SK-N-SH (cell line): ENCODE data around the gene PLD6. TPM values are rescaled to one million over a fixed set of nuclear protein-coding genes. Genes with fewer than 3 reads are reported as not detected.

Experiments
- CTCF ChIA-PET: fragments of 300-600, 350-600 bp; formaldehyde crosslinking; extraction: SDS; loops from one replicate; lab custom pipeline; 2021; lab: Yijun Ruan, JAX
- POLR2A ChIA-PET: fragments of 350-600 bp; sonication (Branson Sonifier 250); formaldehyde crosslinking; extraction: SDS; loops from one replicate; lab custom pipeline; 2020; ENCODE audit warnings: antibody characterized with exemption, inconsistent platforms; lab: Yijun Ruan, JAX
- DNase-seq: peaks from one replicate; pipeline ENCODE4 v3.0.0; 2012
- H2AFZ ChIP-seq: fragments of 200-600 bp; sonication (generic); 2 replicates; pipeline ENCODE4 v1.8.1; 2016; ENCODE audit warnings: antibody characterized with exemption, mild to moderate bottlenecking, low read depth
- H3F3A ChIP-seq: fragments of 200-600 bp; sonication (generic); replicated peaks from 2 replicates; pipeline ENCODE3; 2016; ENCODE audit warnings: antibody characterized with exemption, mild to moderate bottlenecking; ENCODE audit not compliant: insufficient read depth
- H3K27ac ChIP-seq, 2 experiments: fragments of 200-500 bp in 1 of 2; fragments of 200-600 bp in 1 of 2; sonication (Bioruptor generic) in 1 of 2; sonication (generic), shearing (Covaris generic) in 1 of 2; 2 replicates each; pipeline versions ENCODE4 v1.5.1 to v1.6.1; 2014 to 2016; ENCODE audit warnings: low read depth in 2 of 2, inconsistent platforms in 1 of 2, low read length in 1 of 2, mild to moderate bottlenecking in 1 of 2, mixed read lengths in 1 of 2
- H3K27me3 ChIP-seq: fragments of 200-600 bp; sonication (generic), shearing (Covaris generic); 2 replicates; pipeline ENCODE4 v1.6.1; 2016; ENCODE audit warnings: mixed run types; ENCODE audit not compliant: insufficient read depth
- H3K36me3 ChIP-seq, 2 experiments: fragments of 200-500 bp in 1 of 2; fragments of 200-600 bp in 1 of 2; sonication (Bioruptor generic) in 1 of 2; sonication (generic) in 1 of 2; replicated peaks in 1 of 2; 2 replicates each; pipeline versions ENCODE3 to v1.5.1; 2014 to 2016; ENCODE audit warnings: low read length in 1 of 2, mild to moderate bottlenecking in 1 of 2; ENCODE audit not compliant: insufficient read depth in 2 of 2, control insufficient read depth in 1 of 2
- H3K4me1 ChIP-seq, 2 experiments: fragments of 200-500 bp in 1 of 2; fragments of 200-600 bp in 1 of 2; sonication (Bioruptor generic) in 1 of 2; sonication (generic), shearing (Covaris generic) in 1 of 2; 2 replicates each; pipeline versions ENCODE4 v1.5.1 to v1.6.1; 2014 to 2016; ENCODE audit warnings: low read depth in 1 of 2, low read length in 1 of 2, mixed run types in 1 of 2; ENCODE audit not compliant: insufficient read depth in 2 of 2, control insufficient read depth in 1 of 2
- H3K4me2 ChIP-seq: fragments of 200-600 bp; sonication (generic), shearing (Covaris generic); 2 replicates; pipeline ENCODE4 v1.6.1; 2017; ENCODE audit warnings: mixed run types
- H3K4me3 ChIP-seq, 2 experiments: fragments of 200-500 bp in 1 of 2; fragments of 200-600 bp in 1 of 2; sonication (Bioruptor generic) in 1 of 2; sonication (generic), shearing (Covaris generic) in 1 of 2; 2 replicates each; pipeline versions ENCODE4 v1.5.1 to v1.8.1; 2014 to 2016; ENCODE audit warnings: low read depth in 2 of 2, inconsistent platforms in 1 of 2, low read length in 1 of 2, mild to moderate bottlenecking in 1 of 2, mixed read lengths in 1 of 2, moderate library complexity in 1 of 2
- H3K79me2 ChIP-seq: fragments of 200-600 bp; sonication (generic); 2 replicates; pipeline ENCODE4 v1.8.1; 2017; ENCODE audit warnings: mild to moderate bottlenecking; ENCODE audit not compliant: insufficient read depth
- H3K9ac ChIP-seq: fragments of 200-600 bp; sonication (generic); 2 replicates; pipeline ENCODE4 v1.6.1; 2017; ENCODE audit warnings: mixed run types
- H3K9me2 ChIP-seq: fragments of 200-600 bp; sonication (generic); 2 replicates; pipeline ENCODE4 v1.6.1; 2017; ENCODE audit warnings: mixed run types
- H3K9me3 ChIP-seq: fragments of 200-600 bp; sonication (generic); 2 replicates; pipeline ENCODE4 v1.6.1; 2017; ENCODE audit warnings: mixed run types, mild to moderate bottlenecking, moderate library complexity
- H4K20me1 ChIP-seq: fragments of 200-600 bp; sonication (generic); 2 replicates; pipeline ENCODE4 v1.6.1; 2017; ENCODE audit warnings: mild to moderate bottlenecking, mixed run types; ENCODE audit not compliant: insufficient read depth
- CHD2 ChIP-seq: fragments of 150-350 bp; IDR thresholded peaks from 2 replicates; pipeline ENCODE4 v1.6.1; 2018; ENCODE audit warnings: low read length; ENCODE audit not compliant: partially characterized antibody
- EP300 ChIP-seq, 2 experiments: IDR thresholded peaks; 2 replicates each; pipeline versions ENCODE4 v1.4.0 to v1.6.1; 2012; ENCODE audit warnings: borderline replicate concordance in 1 of 2, low read depth in 1 of 2, low read length in 1 of 2
- FOSL2 ChIP-seq: IDR thresholded peaks from 2 replicates; pipeline ENCODE4 v1.4.0; 2012; ENCODE audit warnings: low read depth, mild to moderate bottlenecking, moderate library complexity, borderline replicate concordance
- GATA2 ChIP-seq: sonication (generic); formaldehyde crosslinking; IDR thresholded peaks from 2 replicates; pipeline ENCODE4 v1.5.0; 2020; ENCODE audit warnings: mild to moderate bottlenecking, missing genetic modification reagents
- JUND ChIP-seq: IDR thresholded peaks from 2 replicates; pipeline ENCODE4 v1.4.0; 2012
- MXI1 ChIP-seq: IDR thresholded peaks from 2 replicates; pipeline ENCODE4 v1.6.1; 2012; ENCODE audit warnings: mild to moderate bottlenecking, low read depth, low read length, improper control_type of control experiment
- NFIC ChIP-seq: IDR thresholded peaks from 2 replicates; pipeline ENCODE4 v1.4.0; 2012; ENCODE audit warnings: borderline replicate concordance
- RAD21 ChIP-seq: IDR thresholded peaks from 2 replicates; pipeline ENCODE4 v1.6.1; 2012; ENCODE audit warnings: mild to moderate bottlenecking, low read length
- SIN3A ChIP-seq: IDR thresholded peaks from 2 replicates; pipeline ENCODE4 v1.6.1; 2012; ENCODE audit warnings: low read depth, mild to moderate bottlenecking, low read length, moderate library complexity, borderline replicate concordance
- TAF1 ChIP-seq: IDR thresholded peaks from 2 replicates; pipeline ENCODE4 v1.6.1; 2012; ENCODE audit warnings: low read depth, mild to moderate bottlenecking, low read length, moderate library complexity, borderline replicate concordance
- TCF12 ChIP-seq: IDR thresholded peaks from 2 replicates; pipeline ENCODE4 v1.4.0; 2012
- YY1 ChIP-seq: IDR thresholded peaks from 2 replicates; pipeline ENCODE4 v1.4.0; 2012; ENCODE audit warnings: low read depth, mild to moderate bottlenecking
- WGBS: methylation state at CpG from one replicate; pipeline ENCODE4 v1.1.6; 2017; ENCODE audit warnings: low lambda C conversion rate; 5-methylcytosine and 5-hydroxymethylcytosine counted together
- polyA plus RNA-seq, 3 experiments: library from polyadenylated mRNA; depleted of rRNA; stranded (reverse); fragments of >200 nt; gene quantifications; 2 replicates each; pipeline ENCODE4 v1.2.3, GENCODE V29; 2012
- small RNA-seq, 7 experiments: library from RNA; depleted of rRNA; stranded (forward); fragments of <200 nt; gene quantifications; one replicate each; pipeline ENCODE3, GENCODE V24; 2012
- TF ChIP-seq, protein P1 (sequence below): IDR thresholded peaks from 2 replicates; pipeline ENCODE4 v1.4.0; 2012; ENCODE audit warnings: low read depth
- TF ChIP-seq, protein P2 (sequence below): IDR thresholded peaks from 2 replicates; pipeline ENCODE4; 2012
- TF ChIP-seq, protein P3 (sequence below): IDR thresholded peaks from 2 replicates; pipeline ENCODE4 v1.6.1; 2012; ENCODE audit warnings: mild to moderate bottlenecking, low read depth, low read length, moderate library complexity

The PLD6 gene
- polyA plus RNA-seq, 1 of the 3 experiments (the other 2 are of a cell fraction) = 3.7 TPM

DNA sequence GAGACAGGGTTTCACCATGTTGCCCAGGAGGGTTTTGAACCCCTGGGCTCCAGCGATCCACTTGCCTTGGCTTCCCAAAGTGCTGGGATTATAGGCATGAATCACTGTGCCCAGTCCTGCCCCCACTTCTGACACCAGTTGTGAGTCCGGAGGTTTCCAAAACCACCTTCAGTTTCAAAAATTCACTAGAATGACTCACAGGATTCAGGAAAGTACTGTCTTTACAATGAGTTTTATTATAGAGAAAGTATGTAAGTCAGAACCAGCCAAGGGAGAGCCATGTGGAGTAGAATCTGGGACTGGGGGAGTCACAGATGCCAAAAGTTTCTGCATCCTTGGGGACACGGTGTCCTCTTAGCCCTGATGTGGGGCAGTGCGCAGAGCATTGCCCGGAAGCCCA is 55.1 kb downstream of the PLD6 start:
- H3K36me3 ChIP-seq = peaks cover 31 to 56% of the 10 kb centered on the region in 2 experiments
- H3K9me2 ChIP-seq = no peaks in the 10 kb centered on the region
- WGBS = 56% methylated on average over 4 of the region's 5 CpGs
- peak overlapping the region; percentile 49 for H3K9ac ChIP-seq
- ChIA-PET POLR2A (no interaction called here), CTCF (interaction anchor here (1.9 kb wide), 1 partner anchor 9 kb away, joined by 10 read pairs; no protein-coding TSS in a partner anchor)
- peak overlapping the region; percentile 66 to 93; a peak in 3 of 4 replicates for H3K27ac ChIP-seq
- H3K4me2 ChIP-seq = peak overlapping the region; percentile 36
- H4K20me1 ChIP-seq = no peaks in the 10 kb centered on the region; the same call in 1 of the 2 replicates
- peaks cover 5 to 32% of the 10 kb centered on the region in 2 experiments; a peak in 3 of 4 replicates for H3K4me1 ChIP-seq
- TF ChIP-seq SIN3A (no peak), YY1 (no peak), JUND (peak; percentile 68), CHD2 (no peak), TCF12 (peak; percentile 56; the same call in 1 of the 2 replicates), TAF1 (no peak), RAD21 (no peak), EP300 (IDR thresholded peaks at IDR 0.05; ENCODE audit: borderline replicate concordance in 1 of 2, low read depth in 1 of 2, low read length in 1 of 2) (peak in 1 of 2 experiments; percentile 47; a peak in 1 of 4 replicates), FOSL2 (peak; percentile 93), NFIC (peak; percentile 66), GATA2 (CRISPR knock-in tag) (no peak), MXI1 (no peak)
- TF ChIP-seq, protein P1, sequence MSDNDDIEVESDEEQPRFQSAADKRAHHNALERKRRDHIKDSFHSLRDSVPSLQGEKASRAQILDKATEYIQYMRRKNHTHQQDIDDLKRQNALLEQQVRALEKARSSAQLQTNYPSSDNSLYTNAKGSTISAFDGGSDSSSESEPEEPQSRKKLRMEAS = peak; percentile 63
- TF ChIP-seq, protein P2, sequence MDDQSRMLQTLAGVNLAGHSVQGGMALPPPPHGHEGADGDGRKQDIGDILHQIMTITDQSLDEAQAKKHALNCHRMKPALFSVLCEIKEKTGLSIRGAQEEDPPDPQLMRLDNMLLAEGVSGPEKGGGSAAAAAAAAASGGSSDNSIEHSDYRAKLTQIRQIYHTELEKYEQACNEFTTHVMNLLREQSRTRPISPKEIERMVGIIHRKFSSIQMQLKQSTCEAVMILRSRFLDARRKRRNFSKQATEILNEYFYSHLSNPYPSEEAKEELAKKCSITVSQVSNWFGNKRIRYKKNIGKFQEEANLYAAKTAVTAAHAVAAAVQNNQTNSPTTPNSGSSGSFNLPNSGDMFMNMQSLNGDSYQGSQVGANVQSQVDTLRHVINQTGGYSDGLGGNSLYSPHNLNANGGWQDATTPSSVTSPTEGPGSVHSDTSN = peak; percentile 37
- TF ChIP-seq, protein P3, sequence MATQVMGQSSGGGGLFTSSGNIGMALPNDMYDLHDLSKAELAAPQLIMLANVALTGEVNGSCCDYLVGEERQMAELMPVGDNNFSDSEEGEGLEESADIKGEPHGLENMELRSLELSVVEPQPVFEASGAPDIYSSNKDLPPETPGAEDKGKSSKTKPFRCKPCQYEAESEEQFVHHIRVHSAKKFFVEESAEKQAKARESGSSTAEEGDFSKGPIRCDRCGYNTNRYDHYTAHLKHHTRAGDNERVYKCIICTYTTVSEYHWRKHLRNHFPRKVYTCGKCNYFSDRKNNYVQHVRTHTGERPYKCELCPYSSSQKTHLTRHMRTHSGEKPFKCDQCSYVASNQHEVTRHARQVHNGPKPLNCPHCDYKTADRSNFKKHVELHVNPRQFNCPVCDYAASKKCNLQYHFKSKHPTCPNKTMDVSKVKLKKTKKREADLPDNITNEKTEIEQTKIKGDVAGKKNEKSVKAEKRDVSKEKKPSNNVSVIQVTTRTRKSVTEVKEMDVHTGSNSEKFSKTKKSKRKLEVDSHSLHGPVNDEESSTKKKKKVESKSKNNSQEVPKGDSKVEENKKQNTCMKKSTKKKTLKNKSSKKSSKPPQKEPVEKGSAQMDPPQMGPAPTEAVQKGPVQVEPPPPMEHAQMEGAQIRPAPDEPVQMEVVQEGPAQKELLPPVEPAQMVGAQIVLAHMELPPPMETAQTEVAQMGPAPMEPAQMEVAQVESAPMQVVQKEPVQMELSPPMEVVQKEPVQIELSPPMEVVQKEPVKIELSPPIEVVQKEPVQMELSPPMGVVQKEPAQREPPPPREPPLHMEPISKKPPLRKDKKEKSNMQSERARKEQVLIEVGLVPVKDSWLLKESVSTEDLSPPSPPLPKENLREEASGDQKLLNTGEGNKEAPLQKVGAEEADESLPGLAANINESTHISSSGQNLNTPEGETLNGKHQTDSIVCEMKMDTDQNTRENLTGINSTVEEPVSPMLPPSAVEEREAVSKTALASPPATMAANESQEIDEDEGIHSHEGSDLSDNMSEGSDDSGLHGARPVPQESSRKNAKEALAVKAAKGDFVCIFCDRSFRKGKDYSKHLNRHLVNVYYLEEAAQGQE = 0 out of 2 replicates have a peak, but pooled peaks have one; percentile 12
- TF ChIP-seq, all 33 proteins: peak for 8
- Histone ChIP-seq H2AFZ (no peak overlapping the region), H3K9me3 (no peaks in the 10 kb centered on the region), H3F3A (peaks cover 51% of the 10 kb centered on the region), H3K79me2 (peaks cover 7% of the 10 kb centered on the region; the same call in 1 of the 2 replicates), H3K4me3 (no peak overlapping the region; a peak in 1 of 4 replicates), H3K27me3 (no peaks in the 10 kb centered on the region)
- DNase-seq = no peak

Small RNA genes within 50 kb of the gene (small RNA-seq; reads per million reads assigned to genes)
- gene RNU6-767P = 0 reads per million in 7 experiments

Other genes with a start within 250 kb of the PLD6 start
- gene TNFRSF13B, start 234.2 kb downstream of the PLD6 start, polyA plus RNA-seq (2012; rRNA removed) = not detected in 2 replicates
- gene MPRIP, start 163.9 kb downstream of the PLD6 start, polyA plus RNA-seq (2012; rRNA removed) = 64.4 and 69.8 TPM in 2 replicates
- gene FLCN, start 30.8 kb upstream of the PLD6 start, polyA plus RNA-seq (2012; rRNA removed) = 14.6 and 18.0 TPM in 2 replicates
- gene COPS3, start 74.9 kb upstream of the PLD6 start, polyA plus RNA-seq (2012; rRNA removed) = 64.8 and 76.7 TPM in 2 replicates
- 3.3 and 3.9 TPM in 2 replicates for gene NT5M, start 97.0 kb upstream of the PLD6 start, polyA plus RNA-seq (2012; rRNA removed)